ENCODE data around the gene DIRAS1. TPM values are rescaled to one million over a fixed set of nuclear protein-coding genes. Genes with fewer than 3 reads are reported as not detected.

Gene DIRAS1
- total and polyA plus RNA-seq, 5 donors from 2014 or later, result not detected

- no peak overlapping the region for H3K27ac ChIP-seq (ENCODE audit: insufficient read depth, low read length, poor library complexity, severe bottlenecking)
- no peak overlapping the region for H3K27ac Mint-ChIP-seq
These were observed 9.8 kb downstream of the DIRAS1 start for GRCh38 chr19:2711172-2711874.

GRCh38 chr19:2706251-2706650, 14.9 kb downstream of the DIRAS1 start:
- no peak for ATAC-seq (ENCODE audit: low read depth in 2 of 2)
- Mint-ChIP-seq H3K4me1 (peaks cover 0 to 8% (median 0%) of the 10 kb centered on the region in 4 donors), H3K4me3 (no peak overlapping the region), H3K9me3 (no peaks in the 10 kb centered on the region), H3K36me3 (no peaks in the 10 kb centered on the region), H3K27me3 (peaks cover 3% of the 10 kb centered on the region), H3K27ac (no peak overlapping the region)
- Histone ChIP-seq H3K27me3 (ENCODE audit: control insufficient read depth, insufficient read depth, low read length) (no peaks in the 10 kb centered on the region), H3K36me3 (ENCODE audit: control insufficient read depth, insufficient read depth, low read length) (no peaks in the 10 kb centered on the region), H3K4me1 (ENCODE audit: control insufficient read depth, insufficient read depth, low read length, poor library complexity, severe bottlenecking) (peaks cover 13% of the 10 kb centered on the region), H3K27ac (ENCODE audit: insufficient read depth, low read length, poor library complexity, severe bottlenecking) (no peak overlapping the region), H3K4me3 (ENCODE audit: low read depth, low read length) (no peak overlapping the region), H3K9me3 (ENCODE audit: control insufficient read depth in 2 of 2, low read length in 2 of 2) (no peaks in the 10 kb centered on the region)
- DNase-seq, result no peak

More at GRCh38 chr19:2711172-2711874, 9.8 kb downstream of the DIRAS1 start:
- Mint-ChIP-seq H3K4me3 (no peak overlapping the region), H3K36me3 (no peaks in the 10 kb centered on the region), H3K4me1 (no peaks in the 10 kb centered on the region), H3K9me3 (peaks cover 0 to 10% (median 5%) of the 10 kb centered on the region in 7 donors), H3K27me3 (peaks cover 13% of the 10 kb centered on the region)
- no peak for DNase-seq
- no peaks in the 10 kb centered on the region for H3K4me1 ChIP-seq (ENCODE audit: control insufficient read depth, insufficient read depth, low read length, poor library complexity, severe bottlenecking)
- no peak for ATAC-seq (ENCODE audit: low read depth in 2 of 2)
- peaks cover 6 to 8% of the 10 kb centered on the region in 2 experiments for H3K9me3 ChIP-seq (ENCODE audit: control insufficient read depth in 2 of 2, low read length in 2 of 2)
- no peak overlapping the region for H3K4me3 ChIP-seq (ENCODE audit: low read depth, low read length)
- H3K36me3 ChIP-seq (ENCODE audit: control insufficient read depth, insufficient read depth, low read length), result no peaks in the 10 kb centered on the region
- H3K27me3 ChIP-seq (ENCODE audit: control insufficient read depth, insufficient read depth, low read length), result no peaks in the 10 kb centered on the region

- DNase-seq (no peak), ATAC-seq (ENCODE audit: low read depth in 2 of 2) (no peak)
- H3K27me3 ChIP-seq (ENCODE audit: control insufficient read depth, insufficient read depth, low read length), result no peaks in the 10 kb centered on the region
- Mint-ChIP-seq H3K27ac (no peak overlapping the region), H3K9me3 (no peaks in the 10 kb centered on the region), H3K4me3 (peak overlapping the region in 2 of 4 donors; percentile 22 to 28), H3K27me3 (no peaks in the 10 kb centered on the region), H3K4me1 (peaks cover 0 to 31% (median 6%) of the 10 kb centered on the region in 4 donors), H3K36me3 (no peaks in the 10 kb centered on the region)
- H3K27ac ChIP-seq (ENCODE audit: insufficient read depth, low read length, poor library complexity, severe bottlenecking), result no peak overlapping the region
- H3K4me1 ChIP-seq (ENCODE audit: control insufficient read depth, insufficient read depth, low read length, poor library complexity, severe bottlenecking), result peaks cover 14% of the 10 kb centered on the region
- no peaks in the 10 kb centered on the region for H3K36me3 ChIP-seq (ENCODE audit: control insufficient read depth, insufficient read depth, low read length)
- no peaks in the 10 kb centered on the region for H3K9me3 ChIP-seq (ENCODE audit: control insufficient read depth in 2 of 2, low read length in 2 of 2)
- no peak overlapping the region for H3K4me3 ChIP-seq (ENCODE audit: low read depth, low read length)
These were observed 17.4 kb downstream of the DIRAS1 start for GRCh38 chr19:2703691-2704216.

GRCh38 chr19:2703077-2703437, 18.1 kb downstream of the DIRAS1 start:
- Histone ChIP-seq H3K27ac (ENCODE audit: insufficient read depth, low read length, poor library complexity, severe bottlenecking) (no peak overlapping the region), H3K4me3 (ENCODE audit: low read depth, low read length) (peak overlapping the region; percentile 50), H3K36me3 (ENCODE audit: control insufficient read depth, insufficient read depth, low read length) (no peaks in the 10 kb centered on the region), H3K4me1 (ENCODE audit: control insufficient read depth, insufficient read depth, low read length, poor library complexity, severe bottlenecking) (peaks cover 18% of the 10 kb centered on the region), H3K27me3 (ENCODE audit: control insufficient read depth, insufficient read depth, low read length) (no peaks in the 10 kb centered on the region), H3K9me3 (ENCODE audit: control insufficient read depth in 2 of 2, low read length in 2 of 2) (no peaks in the 10 kb centered on the region)
- no peak for DNase-seq
- peak overlapping the region; percentile 51 to 72 (median 66) for H3K4me3 Mint-ChIP-seq
- ATAC-seq (ENCODE audit: low read depth in 2 of 2), result no peak
- H3K36me3 Mint-ChIP-seq, result no peaks in the 10 kb centered on the region
- peak overlapping the region in 1 of 3 donors; percentile 90 for H3K27ac Mint-ChIP-seq
- peaks cover 0 to 36% (median 9%) of the 10 kb centered on the region in 4 donors for H3K4me1 Mint-ChIP-seq
- no peaks in the 10 kb centered on the region for H3K27me3 Mint-ChIP-seq
- no peaks in the 10 kb centered on the region for H3K9me3 Mint-ChIP-seq

GRCh38 chr19:2702170-2703076, 18.7 kb downstream of the DIRAS1 start, which contains the start of gene GNG7:
Gene GNG7, minus strand, starts transcription at chr19:2702694. Its CDS starts 182,006 bp downstream, at chr19:2520688.
- no peaks in the 10 kb centered on the region for H3K36me3 ChIP-seq (ENCODE audit: control insufficient read depth, insufficient read depth, low read length)
- peak; percentile 97 to 99 for ATAC-seq (ENCODE audit: low read depth in 2 of 2)
- DNase-seq, result peak; percentile 86 to 91 (median 88)
- H3K36me3 Mint-ChIP-seq, result no peaks in the 10 kb centered on the region
- no peaks in the 10 kb centered on the region for H3K27me3 ChIP-seq (ENCODE audit: control insufficient read depth, insufficient read depth, low read length)
- H3K9me3 ChIP-seq (ENCODE audit: control insufficient read depth in 2 of 2, low read length in 2 of 2), result no peaks in the 10 kb centered on the region
- H3K27ac ChIP-seq (ENCODE audit: insufficient read depth, low read length, poor library complexity, severe bottlenecking), result no peak within 1 kb of the TSS
- H3K9me3 Mint-ChIP-seq, result no peaks in the 10 kb centered on the region
- peak within 1 kb of the TSS; percentile 50 for H3K4me3 ChIP-seq (ENCODE audit: low read depth, low read length)
- H3K27me3 Mint-ChIP-seq, result no peaks in the 10 kb centered on the region
- peak within 1 kb of the TSS; percentile 51 to 72 (median 66) for H3K4me3 Mint-ChIP-seq
- peaks cover 0 to 36% (median 9%) of the 10 kb centered on the region in 4 donors for H3K4me1 Mint-ChIP-seq
- peak within 1 kb of the TSS in 2 of 3 donors; percentile 84 to 90 for H3K27ac Mint-ChIP-seq
- H3K4me1 ChIP-seq (ENCODE audit: control insufficient read depth, insufficient read depth, low read length, poor library complexity, severe bottlenecking), result peaks cover 18% of the 10 kb centered on the region

GRCh38 chr19:2701361-2702169, 19.6 kb downstream of the DIRAS1 start:
- ATAC-seq (ENCODE audit: low read depth in 2 of 2) (no peak), DNase-seq (no peak)
- H3K36me3 Mint-ChIP-seq, result no peaks in the 10 kb centered on the region
- Histone ChIP-seq H3K27me3 (ENCODE audit: control insufficient read depth, insufficient read depth, low read length) (no peaks in the 10 kb centered on the region), H3K4me3 (ENCODE audit: low read depth, low read length) (no peak overlapping the region), H3K27ac (ENCODE audit: insufficient read depth, low read length, poor library complexity, severe bottlenecking) (no peak overlapping the region), H3K36me3 (ENCODE audit: control insufficient read depth, insufficient read depth, low read length) (no peaks in the 10 kb centered on the region), H3K9me3 (ENCODE audit: control insufficient read depth in 2 of 2, low read length in 2 of 2) (no peaks in the 10 kb centered on the region), H3K4me1 (ENCODE audit: control insufficient read depth, insufficient read depth, low read length, poor library complexity, severe bottlenecking) (peaks cover 18% of the 10 kb centered on the region)
- H3K4me3 Mint-ChIP-seq, result peak overlapping the region in 3 of 4 donors; percentile 2 to 70 (median 58)
- no peaks in the 10 kb centered on the region for H3K27me3 Mint-ChIP-seq
- H3K9me3 Mint-ChIP-seq, result no peaks in the 10 kb centered on the region
- H3K27ac Mint-ChIP-seq, result peak overlapping the region in 2 of 3 donors; percentile 36 to 84
- peaks cover 0 to 36% (median 9%) of the 10 kb centered on the region in 4 donors for H3K4me1 Mint-ChIP-seq
